ENCODE results near the gene TMCO2.

The TMCO2 gene

GRCh38 chr1:40244138-40244744, 3.5 kb upstream of the TMCO2 start:
- no peak overlapping the region for H3K27ac ChIP-seq
- no peak for TF ChIP-seq CTCF (IDR thresholded peaks at IDR 0.05)
- TF ChIP-seq ZFX (IDR thresholded peaks at IDR 0.05; ENCODE audit: borderline replicate concordance) = no peak

GRCh38 chr1:40245686-40246085, 2.1 kb upstream of the TMCO2 start:
- TF ChIP-seq ZFX (IDR thresholded peaks at IDR 0.05; ENCODE audit: borderline replicate concordance) = no peak
- no peak for TF ChIP-seq CTCF (IDR thresholded peaks at IDR 0.05)
- no peak overlapping the region for H3K27ac ChIP-seq

- H3K27ac ChIP-seq = no peak overlapping the region
- no peak for TF ChIP-seq ZFX (IDR thresholded peaks at IDR 0.05; ENCODE audit: borderline replicate concordance)
- TF ChIP-seq CTCF (IDR thresholded peaks at IDR 0.05) = no peak
Observed at GRCh38 chr1:40248412-40248811, 675 bp downstream of the TMCO2 start.

- TF ChIP-seq CTCF (IDR thresholded peaks at IDR 0.05) = no peak
- no peak for TF ChIP-seq ZFX (IDR thresholded peaks at IDR 0.05; ENCODE audit: borderline replicate concordance)
- no peak overlapping the region for H3K27ac ChIP-seq
Observed at GRCh38 chr1:40251456-40251855, 3.7 kb downstream of the TMCO2 start.

GRCh38 chr1:40252601-40253000, 4.9 kb downstream of the TMCO2 start:
- TF ChIP-seq ZFX (IDR thresholded peaks at IDR 0.05; ENCODE audit: borderline replicate concordance) (no peak), CTCF (IDR thresholded peaks at IDR 0.05) (no peak)
- no peak overlapping the region for H3K27ac ChIP-seq

- no peak for TF ChIP-seq ZFX (IDR thresholded peaks at IDR 0.05; ENCODE audit: borderline replicate concordance)
- H3K27ac ChIP-seq = no peak overlapping the region
Observed at GRCh38 chr1:40255231-40255630, 7.5 kb downstream of the TMCO2 start.

GRCh38 chr1:40256401-40257084, 8.8 kb downstream of the TMCO2 start:
- H3K27ac ChIP-seq = peak overlapping the region; percentile 94
- TF ChIP-seq CTCF (IDR thresholded peaks at IDR 0.05) (no peak), ZFX (IDR thresholded peaks at IDR 0.05; ENCODE audit: borderline replicate concordance) (no peak)
